GM23248 (cell line): ENCODE measurements around the gene TCTN1.

Source experiments
- EZH2 ChIP-seq: fragments of 200-600 bp; sonication (generic); IDR thresholded peaks from 2 replicates; pipeline ENCODE4 v1.6.1; 2018; ENCODE audit warnings: antibody characterized with exemption, mild to moderate bottlenecking; ENCODE audit not compliant: insufficient read depth, poor library complexity, severe bottlenecking
- EZH2phosphoT487 ChIP-seq: fragments of 200-600 bp; sonication (generic); IDR thresholded peaks from 2 replicates; pipeline ENCODE4 v1.6.1; 2018; ENCODE audit warnings: antibody characterized with exemption, moderate library complexity, mild to moderate bottlenecking, low read depth; ENCODE audit not compliant: insufficient read depth

DNA sequence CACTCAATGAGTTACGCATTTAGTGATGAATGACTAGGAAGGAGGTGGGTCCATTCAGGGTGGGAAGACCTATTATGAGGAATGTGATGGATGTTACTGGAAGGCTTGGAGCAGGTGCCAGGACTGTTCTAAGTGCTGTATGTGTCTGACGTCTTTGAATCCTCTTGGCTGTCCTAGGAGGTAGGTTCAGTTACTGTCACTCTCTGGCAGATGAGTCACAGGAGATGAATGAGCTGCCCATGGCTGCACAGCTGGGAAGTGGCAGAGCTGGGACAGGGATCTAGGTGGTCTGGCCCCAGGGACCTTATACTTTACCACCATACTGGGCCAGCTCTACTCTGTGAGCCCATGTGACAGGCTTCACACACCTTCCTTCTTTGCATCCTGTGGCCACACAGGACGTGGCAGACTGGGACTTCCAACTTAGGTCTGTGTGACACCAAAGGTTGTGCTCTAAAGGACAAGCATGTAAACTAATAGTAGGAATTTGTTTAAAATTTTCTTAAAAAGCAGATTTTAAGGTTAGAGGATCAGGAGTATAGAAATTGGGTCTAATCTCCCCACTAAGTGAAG is 24.0 kb downstream of the TCTN1 start:
- TF ChIP-seq EZH2 (no peak), EZH2phosphoT487 (no peak)
